MM.1S (cell line): ENCODE results near the gene GALNT15.

Source experiments
- EZH2 ChIP-seq: fragments of 300-600 bp; sonication (generic); optimal IDR thresholded peaks from 2 replicates; pipeline ENCODE3; 2017; ENCODE audit warnings: low read depth, mild to moderate bottlenecking, antibody characterized with exemption, low read length, mixed read lengths
- EZH2phosphoT487 ChIP-seq: fragments of 300-600 bp; sonication (generic); IDR thresholded peaks from 2 replicates; pipeline ENCODE4 v1.6.1; 2018; ENCODE audit warnings: antibody characterized with exemption, low read length
- TF ChIP-seq, protein P1 (sequence below): fragments of 300-600 bp; sonication (generic); IDR thresholded peaks from 2 replicates; pipeline ENCODE4 v1.5.1; 2016; ENCODE audit warnings: antibody characterized with exemption, low read length, mixed read lengths

DNA sequence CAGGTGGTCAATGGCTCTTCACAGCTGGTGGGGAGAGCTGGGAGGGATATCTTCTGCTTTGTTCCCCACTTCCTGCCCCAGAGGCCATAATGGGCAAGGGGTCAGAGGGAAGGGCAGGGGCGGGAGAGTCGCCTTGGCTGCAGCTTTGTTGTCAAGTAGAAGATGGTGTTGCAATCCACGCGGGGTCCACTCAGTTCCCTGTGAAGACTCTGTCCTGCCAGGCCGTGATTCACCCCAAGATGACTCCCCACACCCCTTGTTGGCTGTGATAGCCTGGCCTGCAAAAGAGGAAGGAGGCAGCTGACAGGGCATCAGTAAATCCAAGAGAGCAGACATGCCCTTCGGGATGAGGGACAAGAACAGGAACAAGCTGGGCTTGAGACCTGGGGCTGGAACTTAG lies 6.9 kb downstream of the GALNT15 start:
- TF ChIP-seq EZH2 (no peak), EZH2phosphoT487 (no peak)
- TF ChIP-seq, protein P1, sequence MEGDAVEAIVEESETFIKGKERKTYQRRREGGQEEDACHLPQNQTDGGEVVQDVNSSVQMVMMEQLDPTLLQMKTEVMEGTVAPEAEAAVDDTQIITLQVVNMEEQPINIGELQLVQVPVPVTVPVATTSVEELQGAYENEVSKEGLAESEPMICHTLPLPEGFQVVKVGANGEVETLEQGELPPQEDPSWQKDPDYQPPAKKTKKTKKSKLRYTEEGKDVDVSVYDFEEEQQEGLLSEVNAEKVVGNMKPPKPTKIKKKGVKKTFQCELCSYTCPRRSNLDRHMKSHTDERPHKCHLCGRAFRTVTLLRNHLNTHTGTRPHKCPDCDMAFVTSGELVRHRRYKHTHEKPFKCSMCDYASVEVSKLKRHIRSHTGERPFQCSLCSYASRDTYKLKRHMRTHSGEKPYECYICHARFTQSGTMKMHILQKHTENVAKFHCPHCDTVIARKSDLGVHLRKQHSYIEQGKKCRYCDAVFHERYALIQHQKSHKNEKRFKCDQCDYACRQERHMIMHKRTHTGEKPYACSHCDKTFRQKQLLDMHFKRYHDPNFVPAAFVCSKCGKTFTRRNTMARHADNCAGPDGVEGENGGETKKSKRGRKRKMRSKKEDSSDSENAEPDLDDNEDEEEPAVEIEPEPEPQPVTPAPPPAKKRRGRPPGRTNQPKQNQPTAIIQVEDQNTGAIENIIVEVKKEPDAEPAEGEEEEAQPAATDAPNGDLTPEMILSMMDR = no peak
